ENCODE measurements around the gene SENP2. TPM values are rescaled to one million over a fixed set of nuclear protein-coding genes. Genes with fewer than 3 reads are reported as not detected.

Gene SENP2
- total RNA-seq, 4 donors from 2014 or later: 22.4 to 32.2 (median 26.8) TPM

DNA sequence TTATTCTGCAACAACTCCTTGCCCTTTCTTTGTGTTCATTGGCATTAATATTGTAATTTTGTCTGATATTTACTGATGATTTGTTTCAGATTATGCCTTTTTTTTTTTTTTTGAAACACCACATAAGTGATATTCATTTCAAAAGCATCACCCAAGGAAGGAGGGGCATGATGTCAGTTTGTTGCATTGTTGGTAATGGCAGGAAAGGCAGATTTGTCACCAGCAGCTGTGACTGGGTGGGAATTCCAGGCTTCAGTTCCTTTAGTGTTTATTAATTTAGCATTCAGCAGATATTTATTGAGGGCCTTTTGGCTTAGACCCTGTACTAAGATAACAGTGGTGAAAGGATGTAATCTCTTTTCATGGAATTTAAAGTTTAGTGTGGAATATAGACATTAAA lies 19.5 kb downstream of the SENP2 start:
- Histone ChIP-seq H3K36me3 (peaks cover 45 to 98% (median 94%) of the 10 kb centered on the region in 4 donors), H3K27ac (replicated peaks in 1 of 4) (no peak overlapping the region), H3K4me1 (no peaks in the 10 kb centered on the region), H3K27me3 (no peaks in the 10 kb centered on the region), H3K9me3 (no peaks in the 10 kb centered on the region), H3K4me3 (no peak overlapping the region)
- intact Hi-C loops (cut with DNase I): no loop called here
- DNase-seq (ENCODE audit: extremely low spot score): no peak
- no peak for TF ChIP-seq POLR2A (IDR thresholded peaks at IDR 0.05; ENCODE audit: low read depth)
- no peak for TF ChIP-seq EP300 (IDR thresholded peaks at IDR 0.05)
- TF ChIP-seq, protein P1, sequence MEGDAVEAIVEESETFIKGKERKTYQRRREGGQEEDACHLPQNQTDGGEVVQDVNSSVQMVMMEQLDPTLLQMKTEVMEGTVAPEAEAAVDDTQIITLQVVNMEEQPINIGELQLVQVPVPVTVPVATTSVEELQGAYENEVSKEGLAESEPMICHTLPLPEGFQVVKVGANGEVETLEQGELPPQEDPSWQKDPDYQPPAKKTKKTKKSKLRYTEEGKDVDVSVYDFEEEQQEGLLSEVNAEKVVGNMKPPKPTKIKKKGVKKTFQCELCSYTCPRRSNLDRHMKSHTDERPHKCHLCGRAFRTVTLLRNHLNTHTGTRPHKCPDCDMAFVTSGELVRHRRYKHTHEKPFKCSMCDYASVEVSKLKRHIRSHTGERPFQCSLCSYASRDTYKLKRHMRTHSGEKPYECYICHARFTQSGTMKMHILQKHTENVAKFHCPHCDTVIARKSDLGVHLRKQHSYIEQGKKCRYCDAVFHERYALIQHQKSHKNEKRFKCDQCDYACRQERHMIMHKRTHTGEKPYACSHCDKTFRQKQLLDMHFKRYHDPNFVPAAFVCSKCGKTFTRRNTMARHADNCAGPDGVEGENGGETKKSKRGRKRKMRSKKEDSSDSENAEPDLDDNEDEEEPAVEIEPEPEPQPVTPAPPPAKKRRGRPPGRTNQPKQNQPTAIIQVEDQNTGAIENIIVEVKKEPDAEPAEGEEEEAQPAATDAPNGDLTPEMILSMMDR (IDR thresholded peaks at IDR 0.05): no peak
- TF ChIP-seq POLR2AphosphoS5 (IDR thresholded peaks at IDR 0.05): no peak

DNA sequence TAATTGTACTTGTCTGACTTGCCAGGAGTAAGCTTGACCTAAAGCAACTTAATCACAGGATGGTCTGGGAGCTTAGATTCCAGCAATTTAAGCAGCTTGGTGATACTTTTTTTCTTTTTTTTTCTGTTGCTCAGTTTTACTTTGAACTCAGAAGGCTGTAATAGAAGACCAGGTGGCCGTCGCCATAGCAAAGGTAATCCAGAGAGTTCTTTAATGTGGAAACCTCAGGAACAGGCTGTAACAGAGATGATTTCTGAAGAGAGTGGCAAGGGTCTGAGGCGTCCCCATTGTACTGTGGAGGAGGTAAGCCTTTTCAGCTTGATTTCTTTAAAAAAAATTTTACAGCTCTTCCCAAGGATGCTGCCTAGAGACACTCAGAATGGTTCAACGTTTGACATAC lies 20.1 kb downstream of the SENP2 start:
- Histone ChIP-seq H3K4me1 (no peaks in the 10 kb centered on the region), H3K27me3 (no peaks in the 10 kb centered on the region), H3K36me3 (peaks cover 45 to 98% (median 94%) of the 10 kb centered on the region in 4 donors), H3K27ac (replicated peaks in 1 of 4) (no peak overlapping the region), H3K4me3 (no peak overlapping the region), H3K9me3 (no peaks in the 10 kb centered on the region)
- 94% methylated on average over 4 of the region's 4 CpGs for WGBS
- TF ChIP-seq, protein P1 (IDR thresholded peaks at IDR 0.05): no peak
- TF ChIP-seq POLR2A (IDR thresholded peaks at IDR 0.05; ENCODE audit: low read depth) (no peak), POLR2AphosphoS5 (IDR thresholded peaks at IDR 0.05) (no peak), EP300 (IDR thresholded peaks at IDR 0.05) (no peak)
- DNase-seq (ENCODE audit: extremely low spot score): no peak
- intact Hi-C loops (cut with DNase I): no loop called here

DNA sequence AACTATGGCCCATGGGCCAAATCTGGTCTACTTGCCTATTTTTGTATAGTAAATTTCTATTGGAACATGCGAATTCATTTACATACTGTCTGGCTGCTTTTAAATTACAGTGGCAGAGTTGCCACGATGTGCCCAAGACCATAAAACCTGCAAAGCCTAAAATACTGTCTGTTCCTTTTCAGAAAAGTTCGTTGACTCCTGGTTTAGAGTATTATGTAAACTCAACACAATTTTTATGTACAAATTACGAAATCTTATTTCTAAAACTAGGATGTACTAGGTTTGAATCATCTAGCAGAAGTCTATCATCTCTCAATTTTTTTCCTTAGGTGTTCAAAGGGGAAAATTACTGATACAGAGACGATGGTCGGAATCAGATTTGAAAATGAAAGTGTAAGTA lies 26.9 kb downstream of the SENP2 start:
- Histone ChIP-seq H3K9me3 (no peaks in the 10 kb centered on the region), H3K4me3 (no peak overlapping the region), H3K27me3 (no peaks in the 10 kb centered on the region), H3K4me1 (no peaks in the 10 kb centered on the region), H3K36me3 (peaks cover 76 to 100% (median 85%) of the 10 kb centered on the region in 4 donors), H3K27ac (replicated peaks in 1 of 4) (no peak overlapping the region)
- TF ChIP-seq EP300 (IDR thresholded peaks at IDR 0.05) (no peak), POLR2A (IDR thresholded peaks at IDR 0.05; ENCODE audit: low read depth) (no peak), POLR2AphosphoS5 (IDR thresholded peaks at IDR 0.05) (no peak)
- TF ChIP-seq, protein P1 (IDR thresholded peaks at IDR 0.05): no peak
- 76% methylated on average over 6 of the region's 6 CpGs for WGBS
- no peak for DNase-seq (ENCODE audit: extremely low spot score)
- intact Hi-C loops (cut with DNase I): no loop called here

DNA sequence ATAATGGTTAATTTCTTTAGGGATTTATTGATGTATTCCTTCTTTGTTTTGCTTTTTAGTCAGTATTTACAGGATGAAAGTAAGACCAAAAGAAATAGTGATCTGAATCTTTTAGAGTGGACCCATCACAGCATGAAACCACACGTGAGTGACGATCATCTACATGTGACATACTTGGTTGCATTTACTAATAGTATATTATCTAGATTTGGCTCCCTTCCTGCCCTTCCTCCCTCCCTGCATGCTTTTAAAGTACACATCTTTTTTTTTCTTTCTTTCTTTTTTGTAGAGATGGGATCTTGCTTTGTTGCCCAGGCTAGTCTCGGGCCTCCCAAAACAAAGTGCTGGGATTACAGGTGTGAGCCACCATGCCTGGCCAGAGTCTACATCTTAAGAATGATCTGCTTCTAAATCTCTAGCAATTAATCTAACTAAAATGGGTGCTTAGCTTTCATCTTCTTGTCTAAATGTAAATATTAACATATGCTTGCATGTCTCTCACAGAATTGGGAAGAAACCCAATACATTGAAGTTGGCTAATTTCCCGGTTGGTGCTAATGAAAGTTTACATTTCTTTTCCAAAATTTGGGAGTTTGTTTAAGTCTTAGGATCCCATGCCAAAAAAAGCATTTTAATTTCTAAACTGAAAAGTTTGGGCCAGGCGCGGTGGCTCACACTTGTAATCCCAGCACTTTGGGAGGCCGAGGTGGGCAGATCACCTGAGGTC lies 38.0 kb downstream of the SENP2 start:
- intact Hi-C loops (cut with DNase I): no loop called here
- no peak for TF ChIP-seq POLR2A (IDR thresholded peaks at IDR 0.05; ENCODE audit: low read depth)
- TF ChIP-seq POLR2AphosphoS5 (IDR thresholded peaks at IDR 0.05): no peak
- no peak for TF ChIP-seq EP300 (IDR thresholded peaks at IDR 0.05)
- TF ChIP-seq, protein P1 (IDR thresholded peaks at IDR 0.05): no peak
- Histone ChIP-seq H3K27me3 (no peaks in the 10 kb centered on the region), H3K27ac (replicated peaks in 1 of 4) (no peak overlapping the region), H3K4me1 (peaks cover 0 to 1% (median 0%) of the 10 kb centered on the region in 4 donors), H3K9me3 (no peaks in the 10 kb centered on the region), H3K36me3 (peaks cover 42 to 97% (median 89%) of the 10 kb centered on the region in 4 donors), H3K4me3 (no peak overlapping the region)
- 64% methylated on average over 7 of the region's 7 CpGs for WGBS
- DNase-seq (ENCODE audit: extremely low spot score): no peak

All from esophagus muscularis mucosa (tissue), 4 donors.